Neuronal stem cell (in vitro differentiated cells): ENCODE results near the gene STAG2.
"Not testable (repeated sequence)": the region's sequence is repeated elsewhere in the genome, so short reads cannot be mapped to it uniquely, and the experiment has no call there.

Source experiments
- DNase-seq: peaks from one replicate; pipeline ENCODE4 v3.0.0-alpha.2; 2013; ENCODE audit warnings: low spot score
- H2AFZ ChIP-seq: one replicate; pipeline ENCODE4 v1.6.1; 2013; ENCODE audit warnings: mild to moderate bottlenecking, low read length, inconsistent platforms
- H2AK5ac ChIP-seq: 2 replicates; pipeline ENCODE4 v1.6.1; 2013; ENCODE audit warnings: low read depth, mild to moderate bottlenecking, inconsistent platforms, low read length, moderate library complexity, mixed read lengths
- H2BK120ac ChIP-seq: 2 replicates; pipeline ENCODE4 v1.6.1; 2013; ENCODE audit warnings: low read depth, mild to moderate bottlenecking, inconsistent platforms, low read length, moderate library complexity, mixed read lengths
- H2BK12ac ChIP-seq: one replicate; pipeline ENCODE4 v1.6.1; 2013; ENCODE audit warnings: low read length, inconsistent platforms
- H2BK15ac ChIP-seq: 2 replicates; pipeline ENCODE4 v1.6.1; 2013; ENCODE audit warnings: mild to moderate bottlenecking, low read length, inconsistent platforms, mixed read lengths
- H2BK5ac ChIP-seq: one replicate; pipeline ENCODE4 v1.6.1; 2013; ENCODE audit warnings: inconsistent platforms, mild to moderate bottlenecking, low read length, moderate library complexity
- H3K14ac ChIP-seq: one replicate; pipeline ENCODE4 v1.6.1; 2013; ENCODE audit warnings: low read length, inconsistent platforms
- H3K18ac ChIP-seq: 2 replicates; pipeline ENCODE4 v1.6.1; 2013; ENCODE audit warnings: low read length, inconsistent platforms
- H3K23ac ChIP-seq: 2 replicates; pipeline ENCODE4 v1.6.1; 2013; ENCODE audit warnings: low read depth, mild to moderate bottlenecking, mixed read lengths, low read length, inconsistent platforms; ENCODE audit not compliant: poor library complexity
- H3K27ac ChIP-seq: replicated peaks from 3 replicates; pipeline ENCODE4 v1.5.1; 2013; ENCODE audit warnings: low read length, inconsistent platforms
- H3K27me3 ChIP-seq, 3 experiments: 2 replicates each; pipeline ENCODE4 v1.6.1; 2013; ENCODE audit warnings: low read length in 3 of 3, mild to moderate bottlenecking in 2 of 3, inconsistent platforms in 1 of 3, low read depth in 1 of 3, mixed read lengths in 1 of 3, moderate library complexity in 1 of 3; ENCODE audit not compliant: control insufficient read depth in 3 of 3, insufficient read depth in 3 of 3
- H3K36me3 ChIP-seq, 2 donors: replicated peaks in 1 of 2; 2 replicates each; pipeline ENCODE4 v1.6.1; 2013; ENCODE audit warnings: low read length in 2 of 2; ENCODE audit not compliant: control insufficient read depth in 2 of 2, insufficient read depth in 2 of 2
- H3K4ac ChIP-seq: 2 replicates; pipeline ENCODE4 v1.6.1; 2013; ENCODE audit warnings: inconsistent platforms, mild to moderate bottlenecking, low read length, moderate library complexity
- H3K4me1 ChIP-seq, 2 donors: 1 replicate in 1 of 2; 2 replicates in 1 of 2; pipeline ENCODE4 v1.6.1; 2013; ENCODE audit warnings: low read length in 2 of 2, low read depth in 1 of 2; ENCODE audit not compliant: control insufficient read depth in 2 of 2, insufficient read depth in 1 of 2
- H3K4me2 ChIP-seq: one replicate; pipeline ENCODE4 v1.6.1; 2013; ENCODE audit warnings: mild to moderate bottlenecking, low read length, inconsistent platforms; ENCODE audit not compliant: insufficient read depth, poor library complexity, severe bottlenecking
- H3K4me3 ChIP-seq, 2 donors: 2 replicates each; pipeline ENCODE4 v1.5.1; 2013; ENCODE audit warnings: low read length in 2 of 2, mild to moderate bottlenecking in 2 of 2, inconsistent platforms in 1 of 2, moderate library complexity in 1 of 2
- H3K79me1 ChIP-seq: one replicate; pipeline ENCODE4 v1.6.1; 2013; ENCODE audit warnings: low read depth, mild to moderate bottlenecking, inconsistent platforms, low read length, moderate library complexity
- H3K9ac ChIP-seq: one replicate; pipeline ENCODE4 v1.6.1; 2013; ENCODE audit warnings: mild to moderate bottlenecking, low read depth, low read length, inconsistent platforms; ENCODE audit not compliant: poor library complexity
- H3K9me3 ChIP-seq, 2 donors: replicated peaks in 1 of 2; 2 replicates each; pipeline versions ENCODE3 to v1.6.1; 2013; ENCODE audit warnings: low read length in 2 of 2, mild to moderate bottlenecking in 2 of 2, inconsistent platforms in 1 of 2, low read depth in 1 of 2, mixed read lengths in 1 of 2, moderate library complexity in 1 of 2; ENCODE audit not compliant: control insufficient read depth in 2 of 2, insufficient read depth in 1 of 2
- H4K8ac ChIP-seq: one replicate; pipeline ENCODE4 v1.6.1; 2013; ENCODE audit warnings: low read depth, mild to moderate bottlenecking, inconsistent platforms, low read length, moderate library complexity
- H4K91ac ChIP-seq: one replicate; pipeline ENCODE4 v1.6.1; 2013; ENCODE audit warnings: low read length, low read depth, mild to moderate bottlenecking, inconsistent platforms; ENCODE audit not compliant: poor library complexity
- WGBS, 2 donors: extraction: QIAGEN DNeasy Blood & Tissue Kit; methylation state at CpG; one replicate each; pipeline ENCODE4 v1.1.7; 2013; ENCODE audit warnings: missing lambda C conversion rate in 2 of 2, mixed read lengths in 1 of 2; ENCODE audit not compliant: insufficient read length in 2 of 2, insufficient replicate concordance in 1 of 2; ENCODE audit errors: extremely low coverage in 2 of 2; 5-methylcytosine and 5-hydroxymethylcytosine counted together

The STAG2 gene

GRCh38 chrX:124132437-124132836, 170.9 kb downstream of the STAG2 start:
- not testable (repeated sequence) for H3K18ac ChIP-seq, H3K9me3 ChIP-seq, DNase-seq, H4K91ac ChIP-seq, H3K9ac ChIP-seq, H2BK15ac ChIP-seq, H3K4me3 ChIP-seq, H2BK5ac ChIP-seq, H3K4ac ChIP-seq, H3K14ac ChIP-seq, H3K4me2 ChIP-seq, H2AFZ ChIP-seq, H3K27ac ChIP-seq, H3K79me1 ChIP-seq, H2AK5ac ChIP-seq, H3K4me1 ChIP-seq, H2BK12ac ChIP-seq, H3K27me3 ChIP-seq, H4K8ac ChIP-seq, H3K36me3 ChIP-seq, H3K23ac ChIP-seq, H2BK120ac ChIP-seq
- WGBS, 2 donors: no CpG with 5 or more reads among the region's 5 CpGs

- no peaks in the 10 kb centered on the region for H3K4me1 ChIP-seq
- H3K23ac ChIP-seq: no peak overlapping the region
These were observed 184.2 kb downstream of the STAG2 start for GRCh38 chrX:124145749-124146148.

GRCh38 chrX:124151195-124151594, 189.7 kb downstream of the STAG2 start:
- Histone ChIP-seq H3K9ac (no peak overlapping the region), H2AFZ (no peak overlapping the region), H3K18ac (no peak overlapping the region), H3K4me1 (no peaks in the 10 kb centered on the region), H4K91ac (no peak overlapping the region), H3K27me3 (no peaks in the 10 kb centered on the region), H4K8ac (no peak overlapping the region), H3K14ac (no peak overlapping the region), H2BK5ac (no peak overlapping the region), H2BK12ac (no peak overlapping the region), H3K27ac (no peak overlapping the region), H3K23ac (no peak overlapping the region), H2BK120ac (no peak overlapping the region), H2AK5ac (no peak overlapping the region), H3K36me3 (no peaks in the 10 kb centered on the region), H2BK15ac (no peak overlapping the region), H3K4me3 (no peak overlapping the region), H3K79me1 (no peaks in the 10 kb centered on the region), H3K4me2 (no peak overlapping the region), H3K4ac (no peak overlapping the region), H3K9me3 (no peaks in the 10 kb centered on the region)
- no peak for DNase-seq

More at GRCh38 chrX:124145749-124146148, 184.2 kb downstream of the STAG2 start:
- no peak overlapping the region for H3K4ac ChIP-seq
- H2BK12ac ChIP-seq: no peak overlapping the region
- H4K91ac ChIP-seq: no peak overlapping the region
- H3K36me3 ChIP-seq: no peaks in the 10 kb centered on the region
- DNase-seq: no peak
- WGBS, 2 donors: no CpG with 5 or more reads among the region's 8 CpGs
- H2BK5ac ChIP-seq: no peak overlapping the region
- H3K4me2 ChIP-seq: no peak overlapping the region
- H3K14ac ChIP-seq: no peak overlapping the region
- no peak overlapping the region for H3K27ac ChIP-seq
- no peak overlapping the region for H2AFZ ChIP-seq
- no peaks in the 10 kb centered on the region for H3K79me1 ChIP-seq
- no peak overlapping the region for H2BK15ac ChIP-seq
- H3K18ac ChIP-seq: no peak overlapping the region
- H3K4me3 ChIP-seq: no peak overlapping the region
- H4K8ac ChIP-seq: no peak overlapping the region
- no peak overlapping the region for H2BK120ac ChIP-seq
- H2AK5ac ChIP-seq: no peak overlapping the region
- peaks cover 0 to 2% of the 10 kb centered on the region in 2 donors for H3K9me3 ChIP-seq
- no peak overlapping the region for H3K9ac ChIP-seq
- H3K27me3 ChIP-seq: no peaks in the 10 kb centered on the region
